ENCODE results near the gene SLC13A2. TPM values are rescaled to one million over a fixed set of nuclear protein-coding genes. Genes with fewer than 3 reads are reported as not detected.

Gene SLC13A2
- total RNA-seq, 1 experiment from 2014 or later = 0.57 TPM

- Histone ChIP-seq H3K27me3 (replicated peaks; ENCODE audit: control insufficient read depth, insufficient read depth, low read length) (no peaks in the 10 kb centered on the region), H3K36me3 (ENCODE audit: control insufficient read depth, insufficient read depth, low read length) (no peaks in the 10 kb centered on the region), H3K4me3 (ENCODE audit: low read depth, low read length) (no peak overlapping the region), H3K9me3 (no peaks in the 10 kb centered on the region), H3K4me1 (no peaks in the 10 kb centered on the region)
- Mint-ChIP-seq H3K4me1 (ENCODE audit: low read depth, unreplicated experiment) (peaks cover under 1% of the 10 kb centered on the region), H3K27ac (ENCODE audit: unreplicated experiment) (no peak overlapping the region), H3K4me3 (ENCODE audit: unreplicated experiment) (no peak overlapping the region), H3K9me3 (ENCODE audit: unreplicated experiment) (no peaks in the 10 kb centered on the region), H3K36me3 (ENCODE audit: insufficient read depth, unreplicated experiment) (no peaks in the 10 kb centered on the region), H3K27me3 (ENCODE audit: insufficient read depth, unreplicated experiment) (no peaks in the 10 kb centered on the region)
- ChIA-PET CTCF (interaction anchor here (2.1 kb wide), 1 partner anchor 37 kb away, joined by 7 read pairs; no protein-coding TSS in a partner anchor), POLR2A (no interaction called here)
- BruUV-seq (replicated peaks) = no TSS peak
- intact Hi-C loops (cut with micrococcal nuclease; ENCODE audit: unreplicated experiment) = no loop called here
- TF ChIP-seq CTCF (IDR thresholded peaks at IDR 0.05; ENCODE audit: insufficient read depth in 1 of 2, low read depth in 1 of 2, low read length in 1 of 2, severe bottlenecking in 1 of 2, unreplicated experiment in 1 of 2) = no peak
- no peak for DNase-seq
Measured at GRCh38 chr17:28503420-28503819, 30.0 kb downstream of the SLC13A2 start.

GRCh38 chr17:28505986-28506665 lies 32.7 kb downstream of the SLC13A2 start, which contains the start of gene FOXN1:
FOXN1 (plus strand) TSS chr17:28506348; CDS start chr17:28523970, 17,622 bp downstream.
- Histone ChIP-seq H3K27me3 (replicated peaks; ENCODE audit: control insufficient read depth, insufficient read depth, low read length) (no peaks in the 10 kb centered on the region), H3K4me1 (no peaks in the 10 kb centered on the region), H3K36me3 (ENCODE audit: control insufficient read depth, insufficient read depth, low read length) (no peaks in the 10 kb centered on the region), H3K9me3 (no peaks in the 10 kb centered on the region), H3K4me3 (ENCODE audit: low read depth, low read length) (no peak within 1 kb of the TSS)
- H3K4me3 Mint-ChIP-seq (ENCODE audit: unreplicated experiment) = no peak within 1 kb of the TSS
- DNase-seq = no peak
- no TSS peak for BruUV-seq (replicated peaks)
- ChIA-PET POLR2A (no interaction called here), CTCF (interaction anchor here (1.2 kb wide), 1 partner anchor 11 kb away, joined by 3 read pairs; no protein-coding TSS in a partner anchor)
- no peak within 1 kb of the TSS for H3K27ac Mint-ChIP-seq (ENCODE audit: unreplicated experiment)
- no peak for TF ChIP-seq CTCF (IDR thresholded peaks at IDR 0.05; ENCODE audit: insufficient read depth in 1 of 2, low read depth in 1 of 2, low read length in 1 of 2, severe bottlenecking in 1 of 2, unreplicated experiment in 1 of 2)
- H3K27me3 Mint-ChIP-seq (ENCODE audit: insufficient read depth, unreplicated experiment) = no peaks in the 10 kb centered on the region
- H3K9me3 Mint-ChIP-seq (ENCODE audit: unreplicated experiment) = no peaks in the 10 kb centered on the region
- intact Hi-C loops (cut with micrococcal nuclease; ENCODE audit: unreplicated experiment) = no loop called here
- H3K36me3 Mint-ChIP-seq (ENCODE audit: insufficient read depth, unreplicated experiment) = no peaks in the 10 kb centered on the region
- no peaks in the 10 kb centered on the region for H3K4me1 Mint-ChIP-seq (ENCODE audit: low read depth, unreplicated experiment)

GRCh38 chr17:28506763-28507487 lies 33.5 kb downstream of the SLC13A2 start:
- no peaks in the 10 kb centered on the region for H3K9me3 Mint-ChIP-seq (ENCODE audit: unreplicated experiment)

More at GRCh38 chr17:28506763-28507487, 33.5 kb downstream of the SLC13A2 start:
- Histone ChIP-seq H3K4me3 (ENCODE audit: low read depth, low read length) (no peak overlapping the region), H3K27me3 (replicated peaks; ENCODE audit: control insufficient read depth, insufficient read depth, low read length) (no peaks in the 10 kb centered on the region), H3K4me1 (no peaks in the 10 kb centered on the region), H3K9me3 (no peaks in the 10 kb centered on the region), H3K36me3 (ENCODE audit: control insufficient read depth, insufficient read depth, low read length) (no peaks in the 10 kb centered on the region)
- no peak for TF ChIP-seq CTCF (IDR thresholded peaks at IDR 0.05; ENCODE audit: insufficient read depth in 1 of 2, low read depth in 1 of 2, low read length in 1 of 2, severe bottlenecking in 1 of 2, unreplicated experiment in 1 of 2)
- POLR2A ChIA-PET = no interaction called here
- Mint-ChIP-seq H3K27ac (ENCODE audit: unreplicated experiment) (no peak overlapping the region), H3K4me3 (ENCODE audit: unreplicated experiment) (no peak overlapping the region), H3K27me3 (ENCODE audit: insufficient read depth, unreplicated experiment) (no peaks in the 10 kb centered on the region), H3K36me3 (ENCODE audit: insufficient read depth, unreplicated experiment) (no peaks in the 10 kb centered on the region), H3K4me1 (ENCODE audit: low read depth, unreplicated experiment) (no peaks in the 10 kb centered on the region)
- CTCF ChIA-PET = interaction anchor here (1.2 kb wide), 1 partner anchor 12 kb away, joined by 3 read pairs; no protein-coding TSS in a partner anchor
- intact Hi-C loops (cut with micrococcal nuclease; ENCODE audit: unreplicated experiment) = no loop called here
- BruUV-seq (replicated peaks) = no TSS peak
- DNase-seq = no peak

All from Caco-2 (cell line).